GM18505 (cell line): ENCODE data around the gene GHRH.

Experiments used
- ATAC-seq: cut with Tn5 transposase; IDR thresholded peaks from one replicate; pipeline ENCODE4 v1.9.1; 2021; ENCODE audit not compliant: unreplicated experiment
- POLR2A ChIP-seq: IDR thresholded peaks from 4 replicates; pipeline ENCODE4 v1.6.1; 2011; ENCODE audit warnings: borderline replicate concordance; ENCODE audit not compliant: insufficient read depth, insufficient read length; ENCODE audit errors: extremely low read depth

Gene GHRH

GRCh38 chr20:37280403-37280802 lies 18.8 kb upstream of the GHRH start:
- TF ChIP-seq POLR2A = no peak
- ATAC-seq = no peak

- no peak for TF ChIP-seq POLR2A
- no peak for ATAC-seq
Measured at GRCh38 chr20:37279820-37280219, 18.2 kb upstream of the GHRH start.

- TF ChIP-seq POLR2A = no peak
- no peak for ATAC-seq
Measured at GRCh38 chr20:37278966-37279590, 17.5 kb upstream of the GHRH start.

GRCh38 chr20:37277253-37277593 lies 15.6 kb upstream of the GHRH start:
- ATAC-seq = no peak
- peak; percentile 46 for TF ChIP-seq POLR2A

- no peak for ATAC-seq
- no peak for TF ChIP-seq POLR2A
Measured at GRCh38 chr20:37276494-37277252, 15.1 kb upstream of the GHRH start.

GRCh38 chr20:37274851-37275524 lies 13.4 kb upstream of the GHRH start:
- no peak for TF ChIP-seq POLR2A
- ATAC-seq = no peak

- TF ChIP-seq POLR2A = no peak
- ATAC-seq = no peak
Measured at GRCh38 chr20:37273988-37274387, 12.4 kb upstream of the GHRH start.

GRCh38 chr20:37271421-37271768 lies 9.8 kb upstream of the GHRH start:
- TF ChIP-seq POLR2A = no peak
- no peak for ATAC-seq

GRCh38 chr20:37270576-37271420 lies 9.2 kb upstream of the GHRH start:
- peak; percentile 54 for ATAC-seq
- peak; percentile 15 for TF ChIP-seq POLR2A

- no peak for ATAC-seq
- no peak for TF ChIP-seq POLR2A
Measured at GRCh38 chr20:37267667-37268313, 6.2 kb upstream of the GHRH start.

- TF ChIP-seq POLR2A = no peak
- no peak for ATAC-seq
Measured at GRCh38 chr20:37266940-37267666, 5.5 kb upstream of the GHRH start.

- ATAC-seq = no peak
- TF ChIP-seq POLR2A = no peak
Measured at GRCh38 chr20:37265152-37265551, 3.5 kb upstream of the GHRH start.
